Gastrocnemius medialis (tissue), 4 donors: ENCODE measurements around the gene IL2RA.

Experiments
- CTCF ChIP-seq, 5 experiments: fragments of 450-650 bp in 3 of 5; fragments of 200-600 bp in 2 of 5; sonication (generic) in 2 of 5; IDR thresholded peaks in 4 of 5; conservative IDR thresholded peaks in 1 of 5; 1 replicate in 4 of 5; 2 replicates in 1 of 5; pipeline ENCODE4 v1.5.1; 2016 to 2019; ENCODE audit warnings: antibody characterized with exemption in 5 of 5, mild to moderate bottlenecking in 3 of 5, moderate library complexity in 3 of 5
- POLR2A ChIP-seq, 2 donors: fragments of 450-650 bp; IDR thresholded peaks; one replicate each; pipeline ENCODE4 v1.6.1; 2017; ENCODE audit warnings: antibody characterized with exemption in 2 of 2, mild to moderate bottlenecking in 2 of 2, moderate library complexity in 2 of 2

GRCh38 chr10:5964736-5965135 lies 97.4 kb downstream of the IL2RA start:
- TF ChIP-seq POLR2A (IDR thresholded peaks at IDR 0.05) (no peak), CTCF (IDR thresholded peaks at IDR 0.05 in 4 of 5, conservative IDR thresholded peaks at IDR 0.05 in 1 of 5) (no peak)
